Caco-2 (cell line): ENCODE data around the gene ATP7B. TPM values are rescaled to one million over a fixed set of nuclear protein-coding genes. Genes with fewer than 3 reads are reported as not detected.

Source experiments
- BruUV-seq: library from RNA; stranded (reverse); fragments of 400-500 nt; replicated peaks from 2 replicates; lab custom pipeline; 2021; lab: Mats Ljungman, UMichigan
- CTCF ChIA-PET: fragments of 300-600 bp; sonication (Branson Sonifier 250); formaldehyde crosslinking; loops from one replicate; lab custom pipeline; 2022; ENCODE audit warnings: antibody characterized with exemption; lab: Charles Lee
- POLR2A ChIA-PET: fragments of 300-600 bp; sonication (Branson Sonifier 250); formaldehyde crosslinking; loops from one replicate; lab custom pipeline; 2022; ENCODE audit warnings: antibody characterized with exemption; lab: Charles Lee
- DNase-seq, 2 experiments: peaks; one replicate each; pipeline versions ENCODE4 v3.0.0 to v3.0.0-alpha.2; 2020 to 2022
- H3K27me3 ChIP-seq: replicated peaks from 2 replicates; pipeline ENCODE4 v1.6.0; 2011; ENCODE audit warnings: low read length; ENCODE audit not compliant: control insufficient read depth, insufficient read depth
- H3K36me3 ChIP-seq: 2 replicates; pipeline ENCODE4 v1.5.1; 2011; ENCODE audit warnings: low read length; ENCODE audit not compliant: control insufficient read depth, insufficient read depth
- H3K4me1 ChIP-seq: fragments of 250-450 bp; sonication (Bioruptor Pico); 2 replicates; pipeline ENCODE4 v1.5.1; 2020; ENCODE audit warnings: mild to moderate bottlenecking
- H3K4me3 ChIP-seq: 2 replicates; pipeline ENCODE4 v1.5.1; 2011; ENCODE audit warnings: low read depth, mild to moderate bottlenecking, control low read depth, low read length
- H3K9me3 ChIP-seq: fragments of 250-450 bp; sonication (Bioruptor Pico); 2 replicates; pipeline ENCODE4 v1.5.1; 2020; ENCODE audit warnings: mild to moderate bottlenecking, moderate library complexity
- H3K27ac Mint-ChIP-seq: one replicate; pipeline ENCODE4 v1.8.0; 2022; ENCODE audit warnings: mixed read lengths; ENCODE audit not compliant: unreplicated experiment
- H3K27me3 Mint-ChIP-seq: one replicate; pipeline ENCODE4 v1.8.0; 2022; ENCODE audit warnings: mixed read lengths; ENCODE audit not compliant: insufficient read depth, unreplicated experiment
- H3K36me3 Mint-ChIP-seq: one replicate; pipeline ENCODE4 v1.8.0; 2022; ENCODE audit warnings: mild to moderate bottlenecking, mixed read lengths; ENCODE audit not compliant: insufficient read depth, unreplicated experiment
- H3K4me1 Mint-ChIP-seq: one replicate; pipeline ENCODE4 v1.8.0; 2022; ENCODE audit warnings: low read depth, mixed read lengths; ENCODE audit not compliant: unreplicated experiment
- H3K4me3 Mint-ChIP-seq: one replicate; pipeline ENCODE4 v1.8.0; 2022; ENCODE audit warnings: mild to moderate bottlenecking, moderate library complexity, mixed read lengths; ENCODE audit not compliant: unreplicated experiment
- H3K9me3 Mint-ChIP-seq: one replicate; pipeline ENCODE4 v1.8.0; 2022; ENCODE audit warnings: mixed read lengths; ENCODE audit not compliant: unreplicated experiment
- CTCF ChIP-seq, 2 experiments: fragments of 200-600 bp in 1 of 2; IDR thresholded peaks; 1 replicate in 1 of 2; 2 replicates in 1 of 2; pipeline versions ENCODE4 v1.5.1 to v1.8.0; 2011 to 2022; ENCODE audit warnings: antibody characterized with exemption in 1 of 2, control low read depth in 1 of 2, inconsistent platforms in 1 of 2, low read depth in 1 of 2, low read length in 1 of 2, mild to moderate bottlenecking in 1 of 2, moderate library complexity in 1 of 2; ENCODE audit not compliant: insufficient read depth in 1 of 2, severe bottlenecking in 1 of 2, unreplicated experiment in 1 of 2
- intact Hi-C: fragments of 100-400 bp; cut with micrococcal nuclease; formaldehyde crosslinking; loops from one replicate; pipeline ENCODE4 v1.10.0; 2022; ENCODE audit not compliant: unreplicated experiment
- total RNA-seq: library from RNA; stranded (reverse); gene quantifications from 2 replicates; pipeline ENCODE4 v1.2.3, GENCODE V29; 2022

Gene ATP7B
- total RNA-seq, 1 experiment from 2014 or later = 50.7 TPM

GRCh38 chr13:52048516-52048915, 37.3 kb upstream of the ATP7B start:
- no peaks in the 10 kb centered on the region for H3K27me3 Mint-ChIP-seq
- intact Hi-C loops = no loop called here
- H3K36me3 ChIP-seq = no peaks in the 10 kb centered on the region
- H3K27me3 ChIP-seq = no peaks in the 10 kb centered on the region
- no peak overlapping the region for H3K4me3 ChIP-seq
- no peak overlapping the region for H3K4me3 Mint-ChIP-seq
- peaks cover 3% of the 10 kb centered on the region; the same call in 1 of the 2 replicates for H3K9me3 ChIP-seq
- no peak for DNase-seq
- H3K4me1 Mint-ChIP-seq = peaks cover 6% of the 10 kb centered on the region
- no peaks in the 10 kb centered on the region for H3K36me3 Mint-ChIP-seq
- H3K4me1 ChIP-seq = peaks cover 5% of the 10 kb centered on the region; the same call in 1 of the 2 replicates
- CTCF ChIA-PET = no interaction called here
- no peak for TF ChIP-seq CTCF (IDR thresholded peaks at IDR 0.05; ENCODE audit: insufficient read depth in 1 of 2, low read depth in 1 of 2, low read length in 1 of 2, severe bottlenecking in 1 of 2, unreplicated experiment in 1 of 2)
- POLR2A ChIA-PET = no interaction called here
- H3K27ac Mint-ChIP-seq = no peak overlapping the region
- H3K9me3 Mint-ChIP-seq = peaks cover 6% of the 10 kb centered on the region
- no TSS peak for BruUV-seq

GRCh38 chr13:52047463-52047862, 36.2 kb upstream of the ATP7B start:
- peaks cover 3% of the 10 kb centered on the region; the same call in 1 of the 2 replicates for H3K9me3 ChIP-seq
- intact Hi-C loops = no loop called here
- Mint-ChIP-seq H3K4me3 (no peak overlapping the region), H3K27me3 (no peaks in the 10 kb centered on the region), H3K9me3 (peaks cover 6% of the 10 kb centered on the region), H3K36me3 (no peaks in the 10 kb centered on the region), H3K27ac (no peak overlapping the region), H3K4me1 (peaks cover 6% of the 10 kb centered on the region)
- ChIA-PET CTCF (no interaction called here), POLR2A (no interaction called here)
- no peak for DNase-seq
- H3K36me3 ChIP-seq = no peaks in the 10 kb centered on the region
- H3K27me3 ChIP-seq = no peaks in the 10 kb centered on the region
- peaks cover 5% of the 10 kb centered on the region; the same call in 1 of the 2 replicates for H3K4me1 ChIP-seq
- TF ChIP-seq CTCF (IDR thresholded peaks at IDR 0.05; ENCODE audit: insufficient read depth in 1 of 2, low read depth in 1 of 2, low read length in 1 of 2, severe bottlenecking in 1 of 2, unreplicated experiment in 1 of 2) = no peak
- H3K4me3 ChIP-seq = no peak overlapping the region
- no TSS peak for BruUV-seq

GRCh38 chr13:52043675-52044074, 32.4 kb upstream of the ATP7B start:
- BruUV-seq = no TSS peak
- H3K27ac Mint-ChIP-seq = no peak overlapping the region
- POLR2A ChIA-PET = no interaction called here
- CTCF ChIA-PET = no interaction called here
- Histone ChIP-seq H3K27me3 (no peaks in the 10 kb centered on the region), H3K4me3 (no peak overlapping the region), H3K9me3 (peaks cover 3% of the 10 kb centered on the region; the same call in 1 of the 2 replicates), H3K36me3 (no peaks in the 10 kb centered on the region), H3K4me1 (peaks cover 5% of the 10 kb centered on the region; the same call in 1 of the 2 replicates)
- H3K4me3 Mint-ChIP-seq = no peak overlapping the region
- no peak for TF ChIP-seq CTCF (IDR thresholded peaks at IDR 0.05; ENCODE audit: insufficient read depth in 1 of 2, low read depth in 1 of 2, low read length in 1 of 2, severe bottlenecking in 1 of 2, unreplicated experiment in 1 of 2)
- H3K4me1 Mint-ChIP-seq = no peaks in the 10 kb centered on the region
- H3K27me3 Mint-ChIP-seq = no peaks in the 10 kb centered on the region
- no peaks in the 10 kb centered on the region for H3K9me3 Mint-ChIP-seq
- intact Hi-C loops = no loop called here
- no peaks in the 10 kb centered on the region for H3K36me3 Mint-ChIP-seq
- no peak for DNase-seq
